Pancreas (tissue), 10 donors: Measurements from ENCODE around the gene KLF18. TPM values are rescaled to one million over a fixed set of nuclear protein-coding genes. Genes with fewer than 3 reads are reported as not detected.
"Not testable (repeated sequence)": the region's sequence is repeated elsewhere in the genome, so short reads cannot be mapped to it uniquely, and the experiment has no call there.

Experiments
- ATAC-seq, 4 donors: fragments of 200-7000 bp; cut with Tn5 transposase; one replicate each; pipeline versions ENCODE4 v1.8.0 to v1.9.1; 2020; ENCODE audit warnings: mild to moderate bottlenecking in 4 of 4, moderate library complexity in 4 of 4
- DNase-seq, 6 donors: peaks; one replicate each; pipeline ENCODE4 v3.0.0-alpha.2; 2020
- FAIRE-seq: peaks from 2 replicates; lab custom pipeline; 2012; peaks lifted over from hg19 to GRCh38; lab: Jason Lieb, UNC
- H3K27ac ChIP-seq, 4 donors: fragments of 200-600 bp; sonication (generic); 1 replicate in 3 of 4; 2 replicates in 1 of 4; pipeline versions ENCODE4 v1.5.0 to v1.8.0; 2020
- H3K27me3 ChIP-seq, 4 donors: fragments of 200-600 bp; one replicate each; pipeline ENCODE4 v1.8.0; 2021
- H3K36me3 ChIP-seq, 3 donors: fragments of 200-600 bp; sonication (generic) in 1 of 3; one replicate each; pipeline versions ENCODE4 v1.5.0 to v1.8.0; 2020 to 2021
- H3K4me1 ChIP-seq, 3 donors: fragments of 200-600 bp; one replicate each; pipeline ENCODE4 v1.8.0; 2021
- H3K4me3 ChIP-seq, 4 donors: fragments of 200-600 bp; sonication (generic) in 2 of 4; one replicate each; pipeline versions ENCODE4 v1.5.0 to v1.8.0; 2020 to 2021
- H3K9me3 ChIP-seq, 4 donors: fragments of 200-600 bp; one replicate each; pipeline ENCODE4 v1.8.0; 2021
- WGBS, 2 donors: extraction: QIAGEN DNeasy Blood & Tissue Kit; methylation state at CpG; one replicate each; pipeline ENCODE4 v1.1.7; 2013; 5-methylcytosine and 5-hydroxymethylcytosine counted together
- intact Hi-C, 3 donors: fragments of 100-400 bp; cut with DNase I; formaldehyde crosslinking; loops; one replicate each; pipeline versions ENCODE4 v1.11.1 to v1.14.2; 2022
- polyA plus RNA-seq, 2 donors: library from polyadenylated mRNA; stranded (reverse); fragments of 200-250 nt; gene quantifications; one replicate each; pipeline ENCODE4 v1.2.3, GENCODE V29; 2013
- total RNA-seq, 6 donors: library from RNA; stranded (reverse); fragmentation: NEBNext Ultra II Directional in 4 of 6; extraction: Animal tissue kit (Norgen Biotek cat#: 25700) in 4 of 6; gene quantifications; one replicate each; pipeline versions ENCODE4 v1.2.1 to v1.2.4, GENCODE V29; 2021 to 2023
- TF ChIP-seq, protein P1 (sequence below), 4 donors: fragments of 200-600 bp; sonication (generic) in 3 of 4; IDR thresholded peaks; one replicate each; pipeline versions ENCODE4 v1.5.0 to v1.8.0; 2021; ENCODE audit warnings: antibody characterized with exemption in 4 of 4
- donor health status: healthy with polysubstance abuse.
- donor health status: DM: no; HTN: no; CAD: no; lungs with moderate emphysema.
- donor health status: DM: no; HTN: no; CAD: no.
- donor health status: control.
- donor health status: control.
- donor health status: Bipolar disorder and iron deficiency.
- donor health status: DM: yes; HTN: yes; CAD: no.
- donor health status: DM: no; HTN: no; CAD: no.
- donor health status: DM: no; HTN: no; CAD: no.
- donor health status: DM: yes; HTN: yes; CAD: no.

KLF18 gene
- total and polyA plus RNA-seq, 8 donors, result not detected

DNA sequence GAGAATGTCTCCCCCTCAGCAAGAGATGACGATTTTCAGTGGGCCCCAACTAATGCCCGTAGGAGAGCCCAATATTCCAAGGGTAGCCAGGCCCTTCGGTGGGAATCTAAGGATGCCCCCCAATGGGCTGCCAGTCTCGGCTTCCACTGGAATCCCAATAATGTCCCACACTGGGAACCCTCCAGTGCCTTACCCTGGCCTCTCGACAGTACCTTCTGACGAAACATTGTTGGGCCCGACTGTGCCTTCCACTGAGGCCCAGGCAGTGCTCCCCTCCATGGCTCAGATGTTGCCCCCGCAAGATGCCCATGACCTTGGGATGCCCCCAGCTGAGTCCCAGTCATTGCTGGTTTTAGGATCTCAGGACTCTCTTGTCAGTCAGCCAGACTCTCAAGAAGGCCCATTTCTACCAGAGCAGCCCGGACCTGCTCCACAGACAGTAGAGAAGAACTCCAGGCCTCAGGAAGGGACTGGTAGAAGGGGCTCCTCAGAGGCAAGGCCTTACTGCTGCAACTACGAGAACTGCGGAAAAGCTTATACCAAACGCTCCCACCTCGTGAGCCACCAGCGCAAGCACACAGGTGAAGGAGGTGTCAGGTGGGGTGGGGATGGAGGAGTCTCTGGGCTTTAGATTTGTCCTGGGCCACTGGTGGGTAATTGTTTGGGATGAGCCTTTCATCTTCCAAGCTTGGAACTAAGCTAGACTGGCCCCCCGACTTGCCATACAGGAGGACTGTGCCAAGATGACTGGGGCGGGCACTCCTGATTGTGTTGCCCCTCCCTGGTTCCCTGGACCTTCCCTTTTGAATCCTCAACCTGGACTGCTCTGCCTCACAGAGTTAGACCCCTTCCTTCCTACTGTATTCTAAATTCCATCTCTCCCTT, 11.6 kb downstream of the KLF18 start:
- Histone ChIP-seq H3K36me3 (no peaks in the 10 kb centered on the region), H3K9me3 (no peaks in the 10 kb centered on the region), H3K27me3 (no peaks in the 10 kb centered on the region), H3K4me1 (no peaks in the 10 kb centered on the region), H3K4me3 (no peak overlapping the region), H3K27ac (no peak overlapping the region)
- DNase-seq (no peak), FAIRE-seq (no peak), ATAC-seq (no peak)
- TF ChIP-seq, protein P1, sequence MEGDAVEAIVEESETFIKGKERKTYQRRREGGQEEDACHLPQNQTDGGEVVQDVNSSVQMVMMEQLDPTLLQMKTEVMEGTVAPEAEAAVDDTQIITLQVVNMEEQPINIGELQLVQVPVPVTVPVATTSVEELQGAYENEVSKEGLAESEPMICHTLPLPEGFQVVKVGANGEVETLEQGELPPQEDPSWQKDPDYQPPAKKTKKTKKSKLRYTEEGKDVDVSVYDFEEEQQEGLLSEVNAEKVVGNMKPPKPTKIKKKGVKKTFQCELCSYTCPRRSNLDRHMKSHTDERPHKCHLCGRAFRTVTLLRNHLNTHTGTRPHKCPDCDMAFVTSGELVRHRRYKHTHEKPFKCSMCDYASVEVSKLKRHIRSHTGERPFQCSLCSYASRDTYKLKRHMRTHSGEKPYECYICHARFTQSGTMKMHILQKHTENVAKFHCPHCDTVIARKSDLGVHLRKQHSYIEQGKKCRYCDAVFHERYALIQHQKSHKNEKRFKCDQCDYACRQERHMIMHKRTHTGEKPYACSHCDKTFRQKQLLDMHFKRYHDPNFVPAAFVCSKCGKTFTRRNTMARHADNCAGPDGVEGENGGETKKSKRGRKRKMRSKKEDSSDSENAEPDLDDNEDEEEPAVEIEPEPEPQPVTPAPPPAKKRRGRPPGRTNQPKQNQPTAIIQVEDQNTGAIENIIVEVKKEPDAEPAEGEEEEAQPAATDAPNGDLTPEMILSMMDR (IDR thresholded peaks at IDR 0.05), result no peak
- WGBS, 2 donors, result 84 to 86% methylated on average over 16 of the region's 16 CpGs
- intact Hi-C loops, result no loop called here

DNA sequence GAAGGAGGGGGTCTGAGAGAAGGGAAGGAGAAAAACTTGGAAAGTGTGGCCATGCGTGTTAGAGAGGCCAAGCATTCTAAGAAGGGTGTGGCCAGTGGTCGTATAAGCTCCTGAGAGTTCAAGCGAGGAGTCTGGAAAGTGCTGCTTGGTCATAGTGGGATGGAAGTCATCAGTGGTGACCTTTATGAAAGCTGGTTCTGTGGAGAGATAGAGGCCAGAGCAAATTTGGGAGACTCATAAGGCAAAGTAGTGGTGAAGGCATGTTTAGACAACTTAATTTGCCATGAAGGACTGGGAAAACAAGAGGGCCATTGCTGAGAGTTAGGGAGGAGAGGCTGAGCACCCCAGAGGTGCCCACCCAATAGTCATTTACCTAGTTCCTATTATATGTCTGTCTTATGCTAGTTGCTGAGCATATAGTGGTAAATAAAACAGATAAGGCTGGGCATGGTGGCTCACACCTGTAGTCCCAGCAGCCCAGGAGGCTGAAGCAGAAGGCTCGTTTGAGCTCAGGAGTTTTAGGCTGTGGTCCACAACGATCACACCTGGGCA, 21.0 kb downstream of the KLF18 start:
- no peak overlapping the region for H3K27ac ChIP-seq
- no peak overlapping the region for H3K4me3 ChIP-seq
- DNase-seq (no peak), ATAC-seq (no peak), FAIRE-seq (no peak)
- no peaks in the 10 kb centered on the region for H3K4me1 ChIP-seq
- intact Hi-C loops, result no loop called here
- TF ChIP-seq, protein P1 (IDR thresholded peaks at IDR 0.05), result no peak
- 68 to 89% methylated on average over 5 of the region's 5 CpGs for WGBS, 2 donors
- no peaks in the 10 kb centered on the region for H3K9me3 ChIP-seq
- no peaks in the 10 kb centered on the region for H3K36me3 ChIP-seq
- H3K27me3 ChIP-seq, result no peaks in the 10 kb centered on the region

DNA sequence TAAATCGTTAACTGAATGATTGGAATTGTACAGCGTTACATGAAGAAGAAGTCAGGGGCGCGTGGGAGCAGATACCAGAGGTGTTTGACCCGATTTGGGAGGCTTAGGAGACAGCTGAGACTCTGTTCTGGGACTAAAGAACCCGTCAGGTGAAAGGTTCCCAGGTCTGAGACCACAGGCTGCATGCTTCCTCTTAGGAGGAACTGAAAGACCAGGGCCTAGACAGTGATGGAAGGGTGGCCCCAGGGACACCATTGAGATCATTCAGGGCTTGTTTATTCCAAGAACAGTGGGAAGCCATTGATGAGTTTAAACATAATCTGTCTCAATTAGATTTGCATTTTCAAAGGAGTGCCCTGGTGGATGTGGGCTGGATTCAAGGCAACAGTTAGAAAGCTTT, 21.9 kb downstream of the KLF18 start:
- 75 to 80% methylated on average over 6 of the region's 6 CpGs for WGBS, 2 donors
- Histone ChIP-seq H3K4me1 (no peaks in the 10 kb centered on the region), H3K36me3 (no peaks in the 10 kb centered on the region), H3K27me3 (no peaks in the 10 kb centered on the region), H3K4me3 (no peak overlapping the region), H3K9me3 (no peaks in the 10 kb centered on the region), H3K27ac (no peak overlapping the region)
- DNase-seq (no peak), ATAC-seq (no peak), FAIRE-seq (no peak)
- intact Hi-C loops, result no loop called here
- TF ChIP-seq, protein P1 (IDR thresholded peaks at IDR 0.05), result no peak

DNA sequence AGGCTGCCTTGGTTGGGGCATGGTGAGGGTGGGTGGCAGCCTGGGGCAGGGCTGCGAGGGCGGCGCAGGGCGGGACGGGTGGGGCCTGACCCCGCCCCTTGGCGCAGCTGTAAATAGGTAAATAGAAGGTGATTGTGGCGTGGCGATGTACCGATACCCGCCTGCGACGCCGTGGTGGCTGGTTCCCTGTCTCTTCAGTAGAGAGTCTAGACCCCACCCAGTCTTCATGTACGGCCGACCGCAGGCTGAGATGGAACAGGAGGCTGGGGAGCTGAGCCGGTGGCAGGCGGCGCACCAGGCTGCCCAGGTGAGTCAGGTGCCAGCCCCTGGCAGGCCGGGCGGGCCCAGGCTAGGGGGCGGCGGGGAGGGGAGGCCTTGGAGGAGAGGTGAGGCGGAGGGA, 22.7 kb downstream of the KLF18 start, which contains the start of gene KLF17:
Gene KLF17, plus strand, starts transcription at position 140 of the 400 bp plus-strand sequence. Its CDS starts 87 bp downstream, at position 227.
- intact Hi-C loops, result no loop called here
- H3K36me3 ChIP-seq, result no peaks in the 10 kb centered on the region
- H3K9me3 ChIP-seq, result no peaks in the 10 kb centered on the region
- FAIRE-seq (no peak), DNase-seq (no peak), ATAC-seq (no peak)
- no peaks in the 10 kb centered on the region for H3K4me1 ChIP-seq
- TF ChIP-seq, protein P1 (IDR thresholded peaks at IDR 0.05), result no peak
- no peak within 1 kb of the TSS for H3K27ac ChIP-seq
- H3K4me3 ChIP-seq, result no peak within 1 kb of the TSS
- H3K27me3 ChIP-seq, result no peaks in the 10 kb centered on the region
- 94 to 97% methylated on average over 25 of the region's 25 CpGs for WGBS, 2 donors

DNA sequence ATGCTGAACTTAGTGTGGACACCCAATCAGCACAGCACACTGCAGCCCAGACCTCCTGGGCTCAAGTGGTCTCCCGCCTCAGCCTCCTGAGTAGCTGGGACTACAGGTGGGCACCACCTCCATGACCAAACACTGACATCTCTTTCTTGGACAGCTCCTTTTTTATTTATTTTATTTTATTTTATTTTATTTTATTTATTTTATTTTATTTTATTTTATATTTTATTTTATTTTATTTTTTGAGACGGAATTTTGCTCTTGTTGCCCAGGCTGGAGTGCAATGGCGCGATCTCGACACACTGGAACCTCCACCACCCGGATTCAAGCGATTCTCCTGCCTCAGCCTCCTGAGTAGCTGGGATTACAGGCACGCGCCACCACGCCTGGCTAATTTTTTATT, 24.2 kb downstream of the KLF18 start:
- 93 to 97% methylated on average over 10 of the region's 10 CpGs for WGBS, 2 donors

More for the DNA sequence above, 24.2 kb downstream of the KLF18 start:
- H3K36me3 ChIP-seq, H3K9me3 ChIP-seq, H3K4me3 ChIP-seq, H3K27ac ChIP-seq, H3K27me3 ChIP-seq, intact Hi-C loops, ATAC-seq, H3K4me1 ChIP-seq, DNase-seq, FAIRE-seq: not testable (repeated sequence)
